NCI-H524 treated with DMSO at 0.1 percent for 48 hours (cell line): ENCODE measurements around the gene SV2C.

Source experiments
- DNase-seq: peaks from one replicate; lab custom pipeline; 2025; lab: John Stamatoyannopoulos, UW

The SV2C gene

GRCh38 chr5:76256116-76256889 is 173.1 kb downstream of the SV2C start:
- DNase-seq = peak; percentile 14

GRCh38 chr5:76257225-76257833 is 174.1 kb downstream of the SV2C start:
- no peak for DNase-seq

GRCh38 chr5:76257897-76258296 is 174.7 kb downstream of the SV2C start:
- DNase-seq = no peak

GRCh38 chr5:76264681-76265080 is 181.5 kb downstream of the SV2C start:
- no peak for DNase-seq

- no peak for DNase-seq
Observed at GRCh38 chr5:76269259-76269931, 186.2 kb downstream of the SV2C start.

- no peak for DNase-seq
Observed at GRCh38 chr5:76269932-76270610, 186.9 kb downstream of the SV2C start.

GRCh38 chr5:76271836-76272235 is 188.7 kb downstream of the SV2C start:
- DNase-seq = no peak

- DNase-seq = no peak
Observed at GRCh38 chr5:76273206-76273885, 190.2 kb downstream of the SV2C start.

- no peak for DNase-seq
Observed at GRCh38 chr5:76274571-76274970, 191.4 kb downstream of the SV2C start.

GRCh38 chr5:76277736-76278135 is 194.6 kb downstream of the SV2C start:
- DNase-seq = no peak

- DNase-seq = no peak
Observed at GRCh38 chr5:76278261-76278789, 195.1 kb downstream of the SV2C start.

- DNase-seq = no peak
Observed at GRCh38 chr5:76280494-76280893, 197.3 kb downstream of the SV2C start.

- no peak for DNase-seq
Observed at GRCh38 chr5:76283670-76284069, 200.5 kb downstream of the SV2C start.

GRCh38 chr5:76289692-76290091 is 206.5 kb downstream of the SV2C start:
- no peak for DNase-seq

- no peak for DNase-seq
Observed at GRCh38 chr5:76290321-76290757, 207.2 kb downstream of the SV2C start.

- DNase-seq = peak; percentile 19
Observed at GRCh38 chr5:76291305-76292077, 208.3 kb downstream of the SV2C start.

- DNase-seq = no peak
Observed at GRCh38 chr5:76292620-76293322, 209.6 kb downstream of the SV2C start.

GRCh38 chr5:76294573-76294972 is 211.4 kb downstream of the SV2C start:
- no peak for DNase-seq

GRCh38 chr5:76298852-76299251 is 215.7 kb downstream of the SV2C start:
- no peak for DNase-seq

- DNase-seq = no peak
Observed at GRCh38 chr5:76299592-76299991, 216.4 kb downstream of the SV2C start.
